ENCODE measurements around the gene GULP1. TPM values are rescaled to one million over a fixed set of nuclear protein-coding genes. Genes with fewer than 3 reads are reported as not detected.

The GULP1 gene
- total RNA-seq, 1 experiment from 2014 or later, result 76.0 TPM

DNA sequence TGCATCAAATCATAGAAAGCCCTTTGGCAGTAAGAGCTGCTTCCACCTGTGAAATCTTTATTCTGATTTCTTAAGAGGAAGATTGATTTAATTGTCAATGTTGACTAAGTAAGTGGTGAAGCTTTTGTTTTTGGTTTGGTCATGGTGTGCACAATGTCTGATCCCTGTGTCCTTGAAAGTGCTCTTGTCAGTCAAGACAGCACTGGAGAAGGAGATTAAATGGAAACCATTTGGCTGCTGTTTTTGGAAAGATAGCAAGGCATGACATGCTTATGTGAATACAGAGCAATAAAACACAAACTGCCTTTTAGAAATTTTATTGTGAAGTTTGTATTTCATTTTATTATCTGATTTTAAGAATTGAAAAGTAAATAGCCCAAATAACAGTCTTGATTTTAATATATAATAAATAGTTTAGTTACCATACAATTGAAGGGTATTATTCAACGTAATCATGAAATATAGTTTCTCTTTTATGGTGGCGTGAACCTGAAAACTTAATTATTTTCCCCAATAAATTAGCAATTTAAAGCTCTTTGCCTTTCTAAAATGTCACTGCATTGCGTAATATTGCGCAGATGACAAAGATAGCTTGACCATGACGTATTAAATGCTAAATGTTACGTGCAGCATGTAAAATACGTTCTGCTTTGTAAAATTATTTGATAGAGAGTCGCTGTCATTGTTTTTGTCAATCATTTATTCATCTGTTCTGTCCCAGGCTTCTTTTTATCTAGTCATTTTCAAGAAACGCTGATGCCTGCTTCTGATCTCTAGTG, 69.0 kb downstream of the GULP1 start:
- ATAC-seq (no peak), DNase-seq (ENCODE audit: low read depth, low spot score) (no peak)
- no peak overlapping the region for H3K4me2 ChIP-seq (ENCODE audit: low read length)
- H3K27ac ChIP-seq (ENCODE audit: low read depth, low read length), result no peak overlapping the region
- H3K4me1 ChIP-seq (ENCODE audit: control insufficient read depth in 1 of 2, insufficient read depth in 2 of 2, low read length in 2 of 2), result no peaks in the 10 kb centered on the region
- no peaks in the 10 kb centered on the region for H4K20me1 ChIP-seq (ENCODE audit: insufficient read depth)
- POLR2A ChIA-PET, result no interaction called here
- H3K79me2 ChIP-seq (ENCODE audit: insufficient read depth, low read length), result peaks cover 24% of the 10 kb centered on the region
- BruUV-seq (replicated peaks), result no TSS peak
- no peak overlapping the region for H2AFZ ChIP-seq (ENCODE audit: low read depth, low read length, poor library complexity, severe bottlenecking)
- no peak overlapping the region for H3K4me3 ChIP-seq (replicated peaks in 1 of 2; ENCODE audit: low read depth in 1 of 2, low read length in 2 of 2)
- intact Hi-C loops (cut with micrococcal nuclease), result loop anchor here (10.0 kb wide), 1 partner anchor 856 kb away; no protein-coding TSS in a partner anchor
- no peak overlapping the region for H3K9ac ChIP-seq (ENCODE audit: low read length)
- RAD21 ChIA-PET (ENCODE audit: low non-redundant PET in 1 of 2, low total read pairs in 2 of 2, uncharacterized antibody in 2 of 2, unreplicated experiment in 2 of 2), result no interaction called here
- H3K36me3 ChIP-seq (ENCODE audit: control insufficient read depth in 1 of 2, insufficient read depth in 2 of 2, low read length in 2 of 2), result no peaks in the 10 kb centered on the region
- TF ChIP-seq CEBPB (IDR thresholded peaks at IDR 0.05; ENCODE audit: low read depth), result peak; percentile 9; the same call in 1 of the 2 replicates
- no peak for TF ChIP-seq JUND (IDR thresholded peaks at IDR 0.05)
- no peaks in the 10 kb centered on the region for H3K27me3 ChIP-seq (ENCODE audit: insufficient read depth, low read length)
- CTCF ChIA-PET, result interaction anchor here (1.4 kb wide), 1 partner anchor 9 kb away, joined by 5 read pairs; no protein-coding TSS in a partner anchor
- no peaks in the 10 kb centered on the region for H3K9me3 ChIP-seq (ENCODE audit: control insufficient read depth in 1 of 2, insufficient read depth in 1 of 2, low read depth in 1 of 2, low read length in 2 of 2)
- no peaks in the 10 kb centered on the region for H3K9me2 ChIP-seq (ENCODE audit: insufficient read depth)

DNA sequence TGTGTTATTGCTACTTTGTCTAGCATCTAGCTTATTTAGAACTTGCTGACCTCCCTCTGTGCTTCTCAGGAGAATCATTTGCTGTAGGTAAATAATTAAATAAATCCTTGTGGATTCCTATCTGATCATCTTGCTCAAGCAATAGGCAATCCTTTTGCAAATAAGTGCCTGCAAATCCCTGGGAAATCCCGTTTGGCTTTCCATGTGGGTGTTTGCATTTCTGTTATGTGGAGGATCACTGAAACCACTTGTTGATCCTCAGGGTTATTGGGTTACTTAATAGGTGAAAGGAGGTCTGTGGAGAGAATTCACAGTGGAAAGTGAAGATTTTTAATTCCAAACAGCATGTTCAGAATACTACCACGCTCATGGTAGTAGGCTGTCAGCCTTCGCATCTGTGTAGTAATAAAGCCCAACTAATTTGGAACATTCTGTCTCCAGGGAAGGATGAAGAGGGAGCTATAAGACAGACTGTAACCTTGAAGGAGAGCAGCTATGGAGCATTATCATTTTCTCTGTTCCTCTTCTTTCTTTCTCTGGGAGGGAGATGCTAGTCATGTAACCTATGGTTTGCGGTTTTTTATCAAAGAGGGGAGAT, 72.5 kb downstream of the GULP1 start:
- H2AFZ ChIP-seq (ENCODE audit: low read depth, low read length, poor library complexity, severe bottlenecking), result no peak overlapping the region
- CTCF ChIA-PET, result no interaction called here
- RAD21 ChIA-PET (ENCODE audit: low non-redundant PET in 1 of 2, low total read pairs in 2 of 2, uncharacterized antibody in 2 of 2, unreplicated experiment in 2 of 2), result no interaction called here
- peaks cover 0 to under 1% of the 10 kb centered on the region in 2 experiments; a peak in 2 of 4 replicates for H3K4me1 ChIP-seq (ENCODE audit: control insufficient read depth in 1 of 2, insufficient read depth in 2 of 2, low read length in 2 of 2)
- H4K20me1 ChIP-seq (ENCODE audit: insufficient read depth), result no peaks in the 10 kb centered on the region
- no peak overlapping the region for H3K4me3 ChIP-seq (replicated peaks in 1 of 2; ENCODE audit: low read depth in 1 of 2, low read length in 2 of 2)
- no peaks in the 10 kb centered on the region for H3K27me3 ChIP-seq (ENCODE audit: insufficient read depth, low read length)
- peaks cover 33% of the 10 kb centered on the region for H3K79me2 ChIP-seq (ENCODE audit: insufficient read depth, low read length)
- no peak overlapping the region for H3K27ac ChIP-seq (ENCODE audit: low read depth, low read length)
- no peaks in the 10 kb centered on the region for H3K9me3 ChIP-seq (ENCODE audit: control insufficient read depth in 1 of 2, insufficient read depth in 1 of 2, low read depth in 1 of 2, low read length in 2 of 2)
- no peak overlapping the region for H3K4me2 ChIP-seq (ENCODE audit: low read length)
- no TSS peak for BruUV-seq (replicated peaks)
- ATAC-seq, result no peak
- intact Hi-C loops (cut with micrococcal nuclease), result loop anchor here (10.0 kb wide), 1 partner anchor 859 kb away; no protein-coding TSS in a partner anchor
- no peak overlapping the region for H3K9ac ChIP-seq (ENCODE audit: low read length)
- POLR2A ChIA-PET, result no interaction called here
- H3K36me3 ChIP-seq (ENCODE audit: control insufficient read depth in 1 of 2, insufficient read depth in 2 of 2, low read length in 2 of 2), result no peaks in the 10 kb centered on the region
- no peaks in the 10 kb centered on the region for H3K9me2 ChIP-seq (ENCODE audit: insufficient read depth)
- DNase-seq (ENCODE audit: low read depth, low spot score), result no peak
- TF ChIP-seq, protein P1, sequence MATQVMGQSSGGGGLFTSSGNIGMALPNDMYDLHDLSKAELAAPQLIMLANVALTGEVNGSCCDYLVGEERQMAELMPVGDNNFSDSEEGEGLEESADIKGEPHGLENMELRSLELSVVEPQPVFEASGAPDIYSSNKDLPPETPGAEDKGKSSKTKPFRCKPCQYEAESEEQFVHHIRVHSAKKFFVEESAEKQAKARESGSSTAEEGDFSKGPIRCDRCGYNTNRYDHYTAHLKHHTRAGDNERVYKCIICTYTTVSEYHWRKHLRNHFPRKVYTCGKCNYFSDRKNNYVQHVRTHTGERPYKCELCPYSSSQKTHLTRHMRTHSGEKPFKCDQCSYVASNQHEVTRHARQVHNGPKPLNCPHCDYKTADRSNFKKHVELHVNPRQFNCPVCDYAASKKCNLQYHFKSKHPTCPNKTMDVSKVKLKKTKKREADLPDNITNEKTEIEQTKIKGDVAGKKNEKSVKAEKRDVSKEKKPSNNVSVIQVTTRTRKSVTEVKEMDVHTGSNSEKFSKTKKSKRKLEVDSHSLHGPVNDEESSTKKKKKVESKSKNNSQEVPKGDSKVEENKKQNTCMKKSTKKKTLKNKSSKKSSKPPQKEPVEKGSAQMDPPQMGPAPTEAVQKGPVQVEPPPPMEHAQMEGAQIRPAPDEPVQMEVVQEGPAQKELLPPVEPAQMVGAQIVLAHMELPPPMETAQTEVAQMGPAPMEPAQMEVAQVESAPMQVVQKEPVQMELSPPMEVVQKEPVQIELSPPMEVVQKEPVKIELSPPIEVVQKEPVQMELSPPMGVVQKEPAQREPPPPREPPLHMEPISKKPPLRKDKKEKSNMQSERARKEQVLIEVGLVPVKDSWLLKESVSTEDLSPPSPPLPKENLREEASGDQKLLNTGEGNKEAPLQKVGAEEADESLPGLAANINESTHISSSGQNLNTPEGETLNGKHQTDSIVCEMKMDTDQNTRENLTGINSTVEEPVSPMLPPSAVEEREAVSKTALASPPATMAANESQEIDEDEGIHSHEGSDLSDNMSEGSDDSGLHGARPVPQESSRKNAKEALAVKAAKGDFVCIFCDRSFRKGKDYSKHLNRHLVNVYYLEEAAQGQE (IDR thresholded peaks at IDR 0.05; ENCODE audit: low read depth), result no peak
- TF ChIP-seq EZH2phosphoT487 (IDR thresholded peaks at IDR 0.05; ENCODE audit: borderline replicate concordance) (no peak), ZNF274 (IDR thresholded peaks at IDR 0.05; ENCODE audit: low read depth, low read length) (no peak), POLR2A (IDR thresholded peaks at IDR 0.05; ENCODE audit: borderline replicate concordance, extremely low read depth, insufficient read depth, insufficient read length) (no peak), TCF7L2 (IDR thresholded peaks at IDR 0.05; ENCODE audit: borderline replicate concordance, extremely low read depth, insufficient read depth, insufficient read length) (no peak), SRF (IDR thresholded peaks at IDR 0.05; ENCODE audit: low read depth) (no peak), SIN3A (IDR thresholded peaks at IDR 0.05; ENCODE audit: low read depth) (no peak), EGR1 (IDR thresholded peaks at IDR 0.05; ENCODE audit: low read depth) (no peak), ZFX (IDR thresholded peaks at IDR 0.05) (no peak)
- TF ChIP-seq, protein P2, sequence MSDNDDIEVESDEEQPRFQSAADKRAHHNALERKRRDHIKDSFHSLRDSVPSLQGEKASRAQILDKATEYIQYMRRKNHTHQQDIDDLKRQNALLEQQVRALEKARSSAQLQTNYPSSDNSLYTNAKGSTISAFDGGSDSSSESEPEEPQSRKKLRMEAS (IDR thresholded peaks at IDR 0.05), result no peak
- TF ChIP-seq, protein P3, sequence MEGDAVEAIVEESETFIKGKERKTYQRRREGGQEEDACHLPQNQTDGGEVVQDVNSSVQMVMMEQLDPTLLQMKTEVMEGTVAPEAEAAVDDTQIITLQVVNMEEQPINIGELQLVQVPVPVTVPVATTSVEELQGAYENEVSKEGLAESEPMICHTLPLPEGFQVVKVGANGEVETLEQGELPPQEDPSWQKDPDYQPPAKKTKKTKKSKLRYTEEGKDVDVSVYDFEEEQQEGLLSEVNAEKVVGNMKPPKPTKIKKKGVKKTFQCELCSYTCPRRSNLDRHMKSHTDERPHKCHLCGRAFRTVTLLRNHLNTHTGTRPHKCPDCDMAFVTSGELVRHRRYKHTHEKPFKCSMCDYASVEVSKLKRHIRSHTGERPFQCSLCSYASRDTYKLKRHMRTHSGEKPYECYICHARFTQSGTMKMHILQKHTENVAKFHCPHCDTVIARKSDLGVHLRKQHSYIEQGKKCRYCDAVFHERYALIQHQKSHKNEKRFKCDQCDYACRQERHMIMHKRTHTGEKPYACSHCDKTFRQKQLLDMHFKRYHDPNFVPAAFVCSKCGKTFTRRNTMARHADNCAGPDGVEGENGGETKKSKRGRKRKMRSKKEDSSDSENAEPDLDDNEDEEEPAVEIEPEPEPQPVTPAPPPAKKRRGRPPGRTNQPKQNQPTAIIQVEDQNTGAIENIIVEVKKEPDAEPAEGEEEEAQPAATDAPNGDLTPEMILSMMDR (IDR thresholded peaks at IDR 0.05 in 2 of 3, conservative IDR thresholded peaks at IDR 0.05 in 1 of 3; ENCODE audit: borderline replicate concordance in 1 of 3, insufficient read depth in 1 of 3, low read depth in 2 of 3, low read length in 2 of 3), result no peak
